HepG2 (cell line): Measurements from ENCODE around the gene GGNBP2. TPM values are rescaled to one million over a fixed set of nuclear protein-coding genes. Genes with fewer than 3 reads are reported as not detected.

Experiments used
- CREB1 ChIP-seq, 2 experiments: fragments of 450-650 bp in 1 of 2; IDR thresholded peaks; 2 replicates each; pipeline ENCODE4 v1.6.1; 2016 to 2017; ENCODE audit warnings: control low read depth in 1 of 2, mild to moderate bottlenecking in 1 of 2, missing compliant biosample characterization in 1 of 2, missing genetic modification characterization in 1 of 2
- HNF4A ChIP-seq: sonication (generic); formaldehyde crosslinking; IDR thresholded peaks from 2 replicates; pipeline ENCODE4 v1.4.0; 2020; ENCODE audit warnings: missing genetic modification reagents
- KAT2B ChIP-seq: fragments of 150-350 bp; IDR thresholded peaks from 2 replicates; pipeline ENCODE4 v1.6.1; 2014; ENCODE audit warnings: low read depth, low read length, borderline replicate concordance
- MEIS2 ChIP-seq: sonication (generic); formaldehyde crosslinking; IDR thresholded peaks from 2 replicates; pipeline ENCODE4 v1.9.0; 2021; ENCODE audit warnings: mild to moderate bottlenecking, missing genetic modification reagents
- MXI1 ChIP-seq: IDR thresholded peaks from 3 replicates; pipeline ENCODE4 v1.6.1; 2012; ENCODE audit warnings: low read depth, low read length, inconsistent platforms, borderline replicate concordance
- PCBP1 ChIP-seq: fragments of 200-400 bp; formaldehyde crosslinking; IDR thresholded peaks from 2 replicates; pipeline ENCODE4 v1.6.1; 2017; ENCODE audit warnings: mild to moderate bottlenecking, low read depth, low read length, borderline replicate concordance
- PHF5A ChIP-seq: IDR thresholded peaks from one replicate; pipeline ENCODE4 v1.6.1; 2018; ENCODE audit warnings: low read depth, missing genetic modification reagents; ENCODE audit not compliant: unreplicated experiment
- TRIM24 ChIP-seq: sonication (generic); formaldehyde crosslinking; IDR thresholded peaks from 2 replicates; pipeline ENCODE4 v1.8.0; 2022; ENCODE audit warnings: mild to moderate bottlenecking, missing genetic modification reagents
- ZFP36 ChIP-seq: fragments of 150-350 bp; IDR thresholded peaks from 2 replicates; pipeline ENCODE4 v1.6.1; 2018; ENCODE audit warnings: borderline replicate concordance, low read length, low read depth; ENCODE audit not compliant: partially characterized antibody
- ZFP36L1 ChIP-seq: sonication (generic); formaldehyde crosslinking; IDR thresholded peaks from 2 replicates; pipeline ENCODE4 v1.8.0; 2022; ENCODE audit warnings: mild to moderate bottlenecking, missing genetic modification reagents, moderate library complexity
- ZMYM4 ChIP-seq: sonication (generic); formaldehyde crosslinking; IDR thresholded peaks from 2 replicates; pipeline ENCODE4 v1.8.1; 2023; ENCODE audit warnings: mild to moderate bottlenecking, missing genetic modification reagents
- ZNF136 ChIP-seq: sonication (generic); formaldehyde crosslinking; IDR thresholded peaks from 2 replicates; pipeline ENCODE4 v1.8.1; 2022; ENCODE audit warnings: low read depth, mild to moderate bottlenecking, moderate library complexity, missing genetic modification reagents
- ZNF572 ChIP-seq: sonication (generic); formaldehyde crosslinking; IDR thresholded peaks from 2 replicates; pipeline ENCODE4 v1.5.1; 2020; ENCODE audit warnings: mild to moderate bottlenecking, missing genetic modification reagents
- ZNF883 ChIP-seq: sonication (generic); formaldehyde crosslinking; IDR thresholded peaks from 2 replicates; pipeline ENCODE4 v1.5.1; 2020; ENCODE audit warnings: mild to moderate bottlenecking, missing genetic modification reagents; ENCODE audit errors: not compliant biosample characterization
- polyA plus RNA-seq, 8 experiments: library from polyadenylated mRNA; depleted of rRNA in 3 of 8; stranded (reverse) in 7 of 8; unstranded in 1 of 8; fragments of >200 nt; fragmentation: Illumina TruSeq in 4 of 8; extraction: Trizol in 4 of 8; gene quantifications; 2 replicates each; pipeline versions ENCODE4 v1.2.1 to v1.2.3, GENCODE V29; 2011 to 2016; ENCODE audit warnings: low read depth in 4 of 8, missing spikeins in 1 of 8, mixed read lengths in 1 of 8; ENCODE audit not compliant: insufficient read depth in 1 of 8
- total RNA-seq, 5 experiments: library from RNA; depleted of rRNA; stranded (reverse); fragments of >200 nt; fragmentation: Illumina TruSeq; extraction: Trizol; gene quantifications; 2 replicates each; pipeline ENCODE4 v1.2.3, GENCODE V29; 2016; ENCODE audit warnings: low read depth in 1 of 5
- TF ChIP-seq, protein P1 (sequence below): sonication (generic); formaldehyde crosslinking; IDR thresholded peaks from 2 replicates; pipeline ENCODE4 v1.4.0; 2020; ENCODE audit warnings: missing genetic modification reagents
- TF ChIP-seq, protein P2 (sequence below): sonication (generic); formaldehyde crosslinking; IDR thresholded peaks from 2 replicates; pipeline ENCODE4 v1.4.0; 2020; ENCODE audit warnings: missing genetic modification reagents, mild to moderate bottlenecking, borderline replicate concordance
- TF ChIP-seq, protein P3 (sequence below): IDR thresholded peaks from 2 replicates; pipeline ENCODE4 v1.6.1; 2016
- TF ChIP-seq, protein P4 (sequence below): sonication (generic); formaldehyde crosslinking; IDR thresholded peaks from 2 replicates; pipeline ENCODE4 v1.8.1; 2023; ENCODE audit warnings: mild to moderate bottlenecking, missing genetic modification reagents

The GGNBP2 gene
- total and polyA plus RNA-seq, 2 of the 13 experiments (the other 11 are each of a cell fraction or from before 2014, with no cell fraction given) = 53.3 to 84.2 TPM

DNA sequence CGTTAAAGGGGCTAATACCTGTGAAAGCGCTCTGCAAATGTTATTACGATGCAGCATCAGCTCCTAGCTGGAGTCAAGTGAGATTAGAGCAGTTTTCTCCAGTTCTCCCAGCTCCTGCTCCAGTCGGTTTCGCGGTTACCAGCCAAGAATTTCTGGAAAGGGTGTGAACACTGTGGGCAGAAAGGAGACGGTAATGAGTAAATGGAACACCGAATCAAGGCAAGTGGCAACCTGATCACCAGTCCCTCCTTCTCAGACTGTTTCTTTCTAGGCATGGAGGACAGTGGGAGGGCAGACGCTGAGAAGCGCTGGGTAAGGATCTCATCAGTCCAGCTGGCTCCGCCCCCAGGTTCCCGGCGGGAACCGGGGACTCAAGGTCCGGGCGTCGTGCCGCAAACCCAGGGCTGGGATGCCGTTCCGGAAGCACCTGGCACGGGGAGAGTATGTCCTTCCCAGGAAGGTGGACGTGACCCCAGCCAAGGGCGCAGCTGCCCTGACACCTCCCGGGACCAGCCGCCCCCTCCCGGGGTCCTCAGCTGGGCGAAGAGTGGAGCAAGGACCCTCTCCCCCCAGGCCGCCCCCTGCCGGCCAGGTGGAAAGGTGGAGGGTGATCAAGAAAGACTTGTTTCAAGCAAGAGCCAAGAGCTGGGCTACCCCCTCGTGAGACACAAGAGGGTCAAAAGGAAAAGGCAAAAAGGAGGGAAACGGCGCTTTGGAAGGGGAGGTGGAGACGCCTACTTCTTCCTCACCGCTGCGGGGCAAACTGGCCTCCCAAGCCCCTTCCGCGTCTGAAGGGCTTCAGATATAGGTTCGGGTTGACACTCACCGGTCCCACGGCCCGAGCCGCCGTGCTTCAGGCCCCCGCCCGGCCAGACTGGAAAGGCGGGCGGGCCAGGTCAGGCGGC is 10.5 kb upstream of the GGNBP2 start (continued):
- TF ChIP-seq TRIM24 (CRISPR knock-in tag) (no peak), PCBP1 (no peak), PHF5A (CRISPR knock-in tag) (no peak), CREB1 (IDR thresholded peaks at IDR 0.05) (no peak), CREB1 (CRISPR knock-in tag; IDR thresholded peaks at IDR 0.05) (no peak), KAT2B (no peak), MEIS2 (no peak), ZNF572 (CRISPR knock-in tag) (no peak), ZNF136 (CRISPR knock-in tag) (no peak), ZFP36 (no peak), ZMYM4 (no peak), ZFP36L1 (CRISPR knock-in tag) (no peak), ZNF883 (peak; percentile 20), HNF4A (CRISPR knock-in tag) (0 out of 2 replicates have a peak, but pooled peaks have one; percentile 5), MXI1 (0 out of 3 replicates have a peak, but pooled peaks have one; percentile 37)
- TF ChIP-seq, protein P1, sequence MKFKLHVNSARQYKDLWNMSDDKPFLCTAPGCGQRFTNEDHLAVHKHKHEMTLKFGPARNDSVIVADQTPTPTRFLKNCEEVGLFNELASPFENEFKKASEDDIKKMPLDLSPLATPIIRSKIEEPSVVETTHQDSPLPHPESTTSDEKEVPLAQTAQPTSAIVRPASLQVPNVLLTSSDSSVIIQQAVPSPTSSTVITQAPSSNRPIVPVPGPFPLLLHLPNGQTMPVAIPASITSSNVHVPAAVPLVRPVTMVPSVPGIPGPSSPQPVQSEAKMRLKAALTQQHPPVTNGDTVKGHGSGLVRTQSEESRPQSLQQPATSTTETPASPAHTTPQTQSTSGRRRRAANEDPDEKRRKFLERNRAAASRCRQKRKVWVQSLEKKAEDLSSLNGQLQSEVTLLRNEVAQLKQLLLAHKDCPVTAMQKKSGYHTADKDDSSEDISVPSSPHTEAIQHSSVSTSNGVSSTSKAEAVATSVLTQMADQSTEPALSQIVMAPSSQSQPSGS (CRISPR knock-in tag) = no peak
- TF ChIP-seq, protein P2, sequence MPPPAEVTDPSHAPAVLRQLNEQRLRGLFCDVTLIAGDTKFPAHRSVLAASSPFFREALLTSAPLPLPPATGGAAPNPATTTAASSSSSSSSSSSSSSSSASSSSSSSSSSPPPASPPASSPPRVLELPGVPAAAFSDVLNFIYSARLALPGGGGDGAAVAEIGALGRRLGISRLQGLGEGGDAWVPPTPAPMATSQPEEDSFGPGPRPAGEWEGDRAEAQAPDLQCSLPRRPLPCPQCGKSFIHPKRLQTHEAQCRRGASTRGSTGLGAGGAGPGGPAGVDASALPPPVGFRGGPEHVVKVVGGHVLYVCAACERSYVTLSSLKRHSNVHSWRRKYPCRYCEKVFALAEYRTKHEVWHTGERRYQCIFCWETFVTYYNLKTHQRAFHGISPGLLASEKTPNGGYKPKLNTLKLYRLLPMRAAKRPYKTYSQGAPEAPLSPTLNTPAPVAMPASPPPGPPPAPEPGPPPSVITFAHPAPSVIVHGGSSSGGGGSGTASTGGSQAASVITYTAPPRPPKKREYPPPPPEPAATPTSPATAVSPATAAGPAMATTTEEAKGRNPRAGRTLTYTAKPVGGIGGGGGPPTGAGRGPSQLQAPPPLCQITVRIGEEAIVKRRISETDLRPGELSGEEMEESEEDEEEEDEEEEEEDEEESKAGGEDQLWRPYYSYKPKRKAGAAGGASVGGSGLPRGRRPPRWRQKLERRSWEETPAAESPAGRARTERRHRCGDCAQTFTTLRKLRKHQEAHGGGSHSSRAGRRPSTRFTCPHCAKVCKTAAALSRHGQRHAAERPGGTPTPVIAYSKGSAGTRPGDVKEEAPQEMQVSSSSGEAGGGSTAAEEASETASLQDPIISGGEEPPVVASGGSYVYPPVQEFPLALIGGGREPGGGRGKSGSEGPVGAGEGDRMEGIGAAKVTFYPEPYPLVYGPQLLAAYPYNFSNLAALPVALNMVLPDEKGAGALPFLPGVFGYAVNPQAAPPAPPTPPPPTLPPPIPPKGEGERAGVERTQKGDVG = peak; percentile 58; the same call in 1 of the 2 replicates
- TF ChIP-seq, protein P3, sequence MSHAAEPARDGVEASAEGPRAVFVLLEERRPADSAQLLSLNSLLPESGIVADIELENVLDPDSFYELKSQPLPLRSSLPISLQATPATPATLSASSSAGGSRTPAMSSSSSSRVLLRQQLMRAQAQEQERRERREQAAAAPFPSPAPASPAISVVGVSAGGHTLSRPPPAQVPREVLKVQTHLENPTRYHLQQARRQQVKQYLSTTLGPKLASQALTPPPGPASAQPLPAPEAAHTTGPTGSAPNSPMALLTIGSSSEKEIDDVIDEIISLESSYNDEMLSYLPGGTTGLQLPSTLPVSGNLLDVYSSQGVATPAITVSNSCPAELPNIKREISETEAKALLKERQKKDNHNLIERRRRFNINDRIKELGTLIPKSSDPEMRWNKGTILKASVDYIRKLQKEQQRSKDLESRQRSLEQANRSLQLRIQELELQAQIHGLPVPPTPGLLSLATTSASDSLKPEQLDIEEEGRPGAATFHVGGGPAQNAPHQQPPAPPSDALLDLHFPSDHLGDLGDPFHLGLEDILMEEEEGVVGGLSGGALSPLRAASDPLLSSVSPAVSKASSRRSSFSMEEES (CRISPR knock-in tag) = no peak
- TF ChIP-seq, protein P4, sequence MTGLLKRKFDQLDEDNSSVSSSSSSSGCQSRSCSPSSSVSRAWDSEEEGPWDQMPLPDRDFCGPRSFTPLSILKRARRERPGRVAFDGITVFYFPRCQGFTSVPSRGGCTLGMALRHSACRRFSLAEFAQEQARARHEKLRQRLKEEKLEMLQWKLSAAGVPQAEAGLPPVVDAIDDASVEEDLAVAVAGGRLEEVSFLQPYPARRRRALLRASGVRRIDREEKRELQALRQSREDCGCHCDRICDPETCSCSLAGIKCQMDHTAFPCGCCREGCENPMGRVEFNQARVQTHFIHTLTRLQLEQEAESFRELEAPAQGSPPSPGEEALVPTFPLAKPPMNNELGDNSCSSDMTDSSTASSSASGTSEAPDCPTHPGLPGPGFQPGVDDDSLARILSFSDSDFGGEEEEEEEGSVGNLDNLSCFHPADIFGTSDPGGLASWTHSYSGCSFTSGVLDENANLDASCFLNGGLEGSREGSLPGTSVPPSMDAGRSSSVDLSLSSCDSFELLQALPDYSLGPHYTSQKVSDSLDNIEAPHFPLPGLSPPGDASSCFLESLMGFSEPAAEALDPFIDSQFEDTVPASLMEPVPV (CRISPR knock-in tag) = peak; percentile 36
